Inflammatory macrophage treated with lipopolysaccharide for 1 hour (primary cell): ENCODE data around the gene SH3RF3.

ENCODE experiments used
- DNase-seq, 2 donors: peaks; one replicate each; pipeline ENCODE4 v3.0.0-alpha.2; 2020 to 2022

SH3RF3 gene

DNA sequence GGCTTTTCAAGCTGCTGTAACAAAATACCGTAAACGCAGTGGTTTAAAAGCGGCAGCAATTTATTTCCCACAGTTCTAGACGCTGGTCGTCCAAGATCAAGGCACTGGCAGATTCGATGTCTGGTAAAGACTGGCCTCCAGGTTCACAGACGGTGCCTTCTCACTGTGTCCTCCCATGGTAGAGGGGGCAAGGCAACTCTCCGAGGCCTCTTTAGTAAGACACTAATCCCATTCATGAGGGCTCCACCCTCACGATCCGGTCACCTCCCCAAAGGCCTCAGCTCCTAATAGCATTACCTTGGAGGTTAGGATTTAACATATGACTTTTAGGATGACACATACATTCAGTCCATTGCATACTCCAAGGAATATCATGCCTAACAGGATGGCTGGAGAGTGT, 117.2 kb downstream of the SH3RF3 start:
- no peak for DNase-seq

DNA sequence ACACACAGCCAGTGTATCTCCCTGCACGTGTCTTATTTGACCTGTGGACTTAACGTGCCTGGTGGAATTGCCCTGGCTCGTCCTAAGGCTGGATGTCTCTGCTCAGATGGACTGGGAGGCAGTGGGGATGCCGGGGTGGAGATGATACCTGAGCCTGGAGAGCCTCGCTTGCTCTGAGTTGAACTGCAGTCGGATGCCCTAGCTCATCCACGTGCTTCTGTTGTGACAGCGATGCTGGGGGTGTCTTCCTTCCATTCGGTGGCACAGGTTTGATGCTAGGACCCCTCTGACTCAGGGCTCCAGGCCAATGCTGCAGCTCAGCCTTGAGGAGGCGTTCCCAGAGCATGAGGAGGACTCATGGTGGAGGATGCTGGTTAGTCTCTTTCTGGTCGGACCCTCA, 117.6 kb downstream of the SH3RF3 start:
- DNase-seq: no peak

DNA sequence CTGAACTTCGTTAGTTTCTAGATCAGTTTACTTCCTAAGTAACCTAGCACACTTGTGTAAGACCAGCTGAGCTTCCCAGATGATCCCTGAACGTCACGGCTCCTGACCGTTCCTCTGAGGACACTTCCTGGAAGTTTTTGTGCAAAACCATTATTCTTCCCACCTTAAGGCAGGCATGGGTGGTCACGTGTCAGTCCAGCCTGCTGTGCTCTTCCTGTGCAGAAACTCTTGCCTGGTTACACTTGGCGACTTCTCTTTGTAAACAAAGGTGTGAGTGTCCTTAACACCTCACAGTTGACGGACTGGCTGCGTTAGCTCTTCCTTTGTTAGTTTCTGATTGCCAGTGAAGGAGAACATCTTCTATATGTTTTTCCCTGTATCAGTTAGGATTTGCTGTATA, 118.3 kb downstream of the SH3RF3 start:
- DNase-seq: no peak

DNA sequence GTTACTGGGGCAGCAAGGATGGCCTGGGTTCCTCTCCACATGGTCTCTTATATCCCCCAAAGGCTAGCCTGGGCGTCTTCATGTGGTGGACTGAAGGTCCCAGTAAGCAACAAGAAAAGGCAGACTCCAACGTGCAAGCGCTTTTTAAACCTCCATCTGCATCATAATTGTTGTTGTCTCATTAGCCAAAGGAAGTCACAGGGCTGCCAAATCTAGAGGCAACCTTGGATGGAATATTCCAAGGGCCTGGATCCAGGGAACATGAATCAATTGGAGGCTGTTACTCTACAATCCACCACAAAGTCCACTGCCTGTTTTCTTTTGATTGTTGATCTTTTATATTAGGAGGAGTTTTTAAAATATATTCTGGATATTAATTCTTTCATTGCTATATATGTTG, 118.8 kb downstream of the SH3RF3 start:
- no peak for DNase-seq

GRCh38 chr2:109248590-109248989, 119.6 kb downstream of the SH3RF3 start:
- DNase-seq: no peak

- DNase-seq: no peak
Observed at GRCh38 chr2:109253217-109253616, 124.2 kb downstream of the SH3RF3 start.

DNA sequence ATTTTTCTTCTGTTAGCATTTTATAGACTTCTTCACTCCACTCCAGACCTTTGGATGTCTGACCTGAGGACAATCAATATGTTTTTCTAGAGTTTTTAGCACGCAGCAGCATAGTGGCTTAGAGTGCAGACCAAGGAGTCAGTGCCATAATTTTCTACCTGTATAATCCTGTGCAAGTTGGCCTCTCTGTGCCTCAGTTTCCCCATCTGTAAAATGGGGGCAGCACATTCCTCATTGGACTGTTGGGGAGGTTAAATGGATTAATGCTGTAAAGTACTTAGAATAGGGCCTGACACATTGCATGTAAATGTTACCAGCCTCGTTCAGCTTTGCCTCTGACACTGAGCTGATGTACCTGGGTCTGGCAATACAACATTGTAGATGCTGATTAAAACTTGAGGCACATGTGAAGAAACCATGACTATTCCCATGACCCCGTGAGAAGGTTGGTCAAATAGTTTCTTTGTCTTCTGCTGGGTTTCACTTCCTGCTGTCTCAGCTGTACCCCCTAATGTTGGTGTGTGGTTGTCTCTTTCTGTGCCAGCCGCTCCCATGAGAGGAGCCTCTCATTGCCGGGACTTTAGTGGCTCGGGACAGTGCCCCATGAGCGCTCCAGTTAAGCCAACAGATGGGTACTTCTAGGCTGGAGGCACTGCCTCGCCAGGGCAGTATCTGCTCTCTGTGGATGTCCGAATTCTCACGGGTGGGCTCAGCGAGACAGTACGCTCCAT, 125.3 kb downstream of the SH3RF3 start:
- peak; percentile 19 to 42 for DNase-seq

- peak; percentile 43 to 71 for DNase-seq
Observed at GRCh38 chr2:109255654-109256053, 126.6 kb downstream of the SH3RF3 start.

- DNase-seq: peak in 1 of 2 donors; percentile 16
Observed at GRCh38 chr2:109256111-109256510, 127.1 kb downstream of the SH3RF3 start.

GRCh38 chr2:109256921-109257320, 127.9 kb downstream of the SH3RF3 start:
- DNase-seq: no peak

DNA sequence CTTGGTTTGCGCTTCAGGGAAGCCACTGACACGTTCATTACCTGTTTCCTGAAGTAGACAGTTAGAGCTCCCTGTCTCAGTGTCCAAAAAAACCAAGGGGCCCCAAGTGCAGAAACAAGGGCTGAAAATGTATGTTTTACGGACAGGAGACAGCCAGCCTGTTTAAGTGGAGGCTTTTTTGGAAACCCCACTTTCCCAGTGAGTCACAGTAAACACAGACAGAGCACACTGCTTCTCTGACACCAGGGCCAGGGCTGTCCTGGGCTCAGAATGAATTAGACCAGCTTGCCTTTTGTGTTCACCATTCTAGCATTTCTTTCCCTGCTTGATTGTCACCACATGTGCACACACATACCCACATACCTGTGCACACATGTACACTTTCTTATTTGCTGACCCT, 128.6 kb downstream of the SH3RF3 start:
- peak in 1 of 2 donors; percentile 9 for DNase-seq

GRCh38 chr2:109258376-109258775, 129.4 kb downstream of the SH3RF3 start:
- DNase-seq: no peak

DNA sequence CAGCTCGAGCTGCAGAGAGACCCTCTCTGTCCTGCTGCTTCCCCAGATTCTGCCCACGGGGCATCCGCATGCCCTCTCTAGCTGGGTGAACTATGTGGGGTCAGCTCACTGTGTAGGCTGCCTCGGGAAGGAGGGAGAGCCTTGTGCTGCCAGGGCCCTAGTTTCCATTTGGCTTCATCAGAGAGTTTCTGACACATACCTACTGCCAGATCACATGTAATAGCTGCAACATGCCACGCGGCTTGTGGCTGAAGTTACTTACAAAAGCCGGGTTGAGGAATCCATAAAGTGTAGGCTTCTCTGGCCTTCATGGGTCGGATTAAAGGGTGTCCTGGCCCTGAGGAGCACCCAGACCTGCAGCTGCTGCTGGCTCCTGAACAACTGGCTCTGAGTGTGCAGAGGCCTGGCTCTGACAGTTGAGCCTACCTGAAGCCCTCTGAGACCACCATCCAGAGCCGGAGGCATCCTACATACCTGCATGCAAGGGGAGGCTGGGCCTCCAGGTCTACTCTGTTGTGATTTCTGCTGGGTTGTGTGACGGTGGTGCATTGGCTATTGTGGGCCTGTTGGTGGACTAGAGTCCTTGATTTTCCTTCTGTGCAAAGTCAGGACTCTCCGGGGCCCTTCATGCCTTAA, 130.0 kb downstream of the SH3RF3 start:
- DNase-seq: no peak

- no peak for DNase-seq
Observed at GRCh38 chr2:109259671-109260070, 130.7 kb downstream of the SH3RF3 start.

DNA sequence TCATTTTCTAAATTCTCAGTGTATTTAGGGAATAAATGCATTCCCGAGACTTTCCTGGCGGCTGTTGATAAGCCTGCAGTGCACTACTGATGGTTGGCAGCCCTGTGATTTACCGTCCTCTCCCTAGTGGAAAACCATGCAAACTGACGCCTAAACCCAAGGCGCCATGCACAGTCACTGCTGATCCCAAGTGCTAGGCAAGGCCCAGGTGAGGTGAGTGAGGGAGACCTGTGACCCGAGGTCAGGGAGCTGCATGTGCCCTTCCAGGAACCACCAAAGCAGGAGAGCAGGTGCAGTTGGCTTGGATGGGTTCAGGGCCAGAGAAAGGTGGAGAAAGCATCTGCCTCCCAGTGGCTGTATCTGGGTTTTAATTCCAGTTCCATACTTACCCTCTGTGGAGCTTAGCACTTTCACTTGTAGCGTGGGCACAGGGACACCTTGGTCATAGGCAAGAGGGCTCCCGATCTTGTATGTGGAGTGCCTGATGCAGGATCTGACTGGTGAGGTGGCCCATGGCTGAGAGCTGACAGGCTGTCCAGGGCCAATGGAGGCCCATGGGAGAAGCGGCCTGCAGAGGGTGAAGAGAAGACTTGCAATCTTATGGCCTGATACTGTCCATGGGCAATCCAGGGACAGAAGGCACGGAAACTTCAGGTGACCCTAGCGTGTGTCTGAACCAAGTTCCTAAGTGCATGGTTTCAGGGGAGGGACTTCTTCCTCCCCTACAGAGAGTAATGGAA, 131.3 kb downstream of the SH3RF3 start:
- no peak for DNase-seq

DNA sequence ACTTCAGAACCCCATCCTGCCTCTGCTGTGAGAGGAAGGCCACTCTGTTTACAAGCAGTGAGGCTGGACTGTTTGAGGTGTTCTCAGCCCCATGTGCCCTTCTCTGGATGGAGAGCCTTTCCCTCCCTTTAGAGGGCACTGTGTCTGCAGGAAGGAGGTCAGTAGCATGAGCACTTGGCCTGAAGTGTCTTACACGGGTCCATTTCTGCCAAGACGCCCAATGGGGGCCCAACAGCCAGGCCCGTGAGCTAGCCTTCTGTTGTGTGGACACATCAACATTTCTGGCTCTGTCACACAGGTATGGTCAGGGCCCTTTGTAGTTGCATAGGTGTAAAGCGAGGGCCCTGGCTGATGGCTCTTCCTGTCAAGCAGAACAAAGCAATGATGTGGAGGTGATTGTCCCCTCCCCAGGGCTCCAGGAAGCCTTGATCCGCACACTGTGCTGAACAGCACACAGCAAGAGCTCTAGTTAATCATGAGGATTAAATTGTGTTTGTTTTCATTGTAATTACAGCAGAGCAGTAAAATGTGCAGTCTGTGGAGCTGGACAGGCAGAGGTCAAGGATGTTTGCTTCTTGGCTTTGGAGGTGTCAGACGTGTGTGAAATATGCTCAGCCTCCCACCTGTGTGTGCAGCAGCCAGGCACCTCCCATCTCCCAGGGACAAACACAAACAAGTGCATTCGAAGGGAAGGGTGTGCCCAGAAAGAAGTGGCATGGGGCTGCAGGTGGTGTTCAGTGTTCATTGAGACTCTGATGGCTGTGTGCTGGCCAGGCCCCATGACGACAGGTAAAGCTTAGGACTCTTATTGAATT, 132.1 kb downstream of the SH3RF3 start:
- DNase-seq: no peak

DNA sequence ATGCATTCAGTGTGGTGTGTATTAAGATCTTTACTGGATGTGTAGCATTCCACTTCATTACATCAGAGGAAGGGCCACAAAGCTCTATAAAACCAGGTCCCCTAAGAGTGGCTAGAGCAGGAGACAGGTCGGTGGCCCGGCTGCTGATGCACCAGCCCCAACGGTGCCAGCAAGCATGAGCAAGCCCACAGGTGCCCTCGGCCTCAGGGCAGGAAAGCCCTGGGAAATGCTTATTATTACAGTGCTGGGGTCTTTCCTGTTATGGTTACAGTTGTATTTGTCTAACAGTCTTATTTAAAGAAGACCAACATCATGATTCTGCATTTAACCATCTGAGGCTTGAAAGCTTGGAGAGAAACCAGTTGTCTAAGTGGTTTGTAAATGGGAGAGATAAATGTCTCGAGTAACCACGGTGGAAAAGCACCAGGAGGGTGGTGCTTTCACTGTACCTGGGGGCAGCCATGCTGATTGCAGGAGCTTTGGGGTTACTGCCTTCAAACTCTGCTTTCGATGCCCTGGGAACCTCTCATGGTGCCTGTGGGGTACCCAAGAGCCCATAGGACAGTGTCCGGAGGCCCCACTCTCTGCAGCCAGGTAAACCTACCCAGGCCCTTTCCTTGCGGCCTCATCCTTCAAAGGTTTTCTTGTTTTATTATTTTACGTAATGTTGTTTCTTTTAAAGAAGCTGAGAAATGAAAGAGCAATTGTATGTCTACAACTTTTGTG, 133.1 kb downstream of the SH3RF3 start:
- DNase-seq: no peak

DNA sequence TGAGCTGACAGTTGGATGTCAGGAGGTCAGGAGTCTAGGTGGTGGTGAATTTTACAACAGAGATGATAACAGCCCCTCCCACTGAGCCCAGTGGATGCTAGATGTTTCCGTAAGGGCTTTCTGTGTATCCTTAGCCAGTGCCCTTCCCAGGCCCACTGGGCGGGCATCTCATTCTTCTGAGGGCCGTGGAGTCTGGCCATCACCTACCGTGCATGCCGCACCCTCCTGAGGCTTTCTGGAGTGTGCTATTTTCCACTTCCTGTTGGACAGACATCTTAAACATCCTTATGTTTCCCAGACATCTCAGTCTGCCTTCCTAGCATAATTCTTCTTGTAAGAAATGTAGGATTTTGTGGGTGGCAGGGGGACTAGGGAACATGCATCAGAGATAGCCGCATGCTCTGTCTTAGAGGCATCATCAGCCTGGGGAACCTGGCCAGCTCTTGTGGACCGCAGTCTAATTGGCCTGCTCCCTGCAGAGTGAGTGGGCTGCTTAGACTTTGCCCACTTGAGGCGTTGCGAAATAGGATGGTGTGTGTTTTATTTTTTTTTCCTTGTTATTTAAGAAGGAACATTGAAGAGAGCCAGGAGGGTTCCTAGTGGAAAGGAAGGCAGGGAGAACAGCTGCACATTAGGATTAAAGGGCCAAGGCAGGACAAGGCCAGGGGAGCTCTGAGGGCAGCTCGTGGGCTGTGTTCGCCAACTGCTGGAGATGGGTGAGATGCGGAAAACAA, 135.8 kb downstream of the SH3RF3 start:
- no peak for DNase-seq

- no peak for DNase-seq
Observed at GRCh38 chr2:109265369-109265768, 136.4 kb downstream of the SH3RF3 start.

- no peak for DNase-seq
Observed at GRCh38 chr2:109265953-109266352, 136.9 kb downstream of the SH3RF3 start.

DNA sequence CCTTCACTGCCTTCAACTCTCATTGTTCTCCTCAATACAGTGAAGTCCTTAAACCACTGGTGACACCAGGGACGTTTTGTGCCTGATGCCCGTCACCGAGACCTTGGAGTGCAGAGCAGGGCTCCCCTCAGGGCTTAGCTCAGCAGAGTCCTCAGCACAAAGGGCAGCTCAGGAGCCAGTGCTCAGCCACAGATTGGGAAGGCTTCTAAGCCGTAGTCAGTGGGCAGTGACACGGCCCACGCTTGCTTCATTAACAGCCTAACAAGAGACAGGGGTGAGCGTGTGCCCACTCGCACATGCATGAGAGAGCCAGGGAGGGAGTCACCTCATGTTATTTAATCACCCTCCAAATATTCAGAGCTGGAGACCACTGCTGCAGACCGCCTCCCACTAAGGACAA, 137.5 kb downstream of the SH3RF3 start:
- peak in 1 of 2 donors; percentile 3 for DNase-seq
